ENCODE data around the gene NAA10.
A peak's percentile ranks its signal among the peaks of the same experiment; 100 is the strongest.

NAA10 gene

GRCh38 chrX:153937056-153937455, 2.2 kb upstream of the NAA10 start (continued):
- TF ChIP-seq ZNF639 (tag by site-specific recombination; IDR thresholded peaks at IDR 0.05), result peak; percentile 48; the same call in 1 of the 2 replicates
- no peak for TF ChIP-seq ZBTB20 (tag by site-specific recombination; IDR thresholded peaks at IDR 0.05)
- no peak for TF ChIP-seq KLF8 (tag by site-specific recombination; IDR thresholded peaks at IDR 0.05)
- TF ChIP-seq ZFP41 (tag by site-specific recombination; IDR thresholded peaks at IDR 0.05; ENCODE audit: borderline replicate concordance), result no peak
- TF ChIP-seq GFI1B (tag by site-specific recombination; IDR thresholded peaks at IDR 0.05), result 0 out of 2 replicates have a peak, but pooled peaks have one; percentile 45
- TF ChIP-seq MZF1 (tag by site-specific recombination; IDR thresholded peaks at IDR 0.05; ENCODE audit: borderline replicate concordance), result no peak; the same call in 1 of the 2 replicates
- TF ChIP-seq ZBTB48 (tag by site-specific recombination; IDR thresholded peaks at IDR 0.05), result no peak
- TF ChIP-seq ZNF221 (tag by site-specific recombination; IDR thresholded peaks at IDR 0.05; ENCODE audit: borderline replicate concordance), result no peak
- 0 out of 2 replicates have a peak, but pooled peaks have one; percentile 15 for TF ChIP-seq ZNF157 (tag by site-specific recombination; IDR thresholded peaks at IDR 0.05)
- TF ChIP-seq OVOL3 (tag by site-specific recombination; IDR thresholded peaks at IDR 0.05), result 0 out of 2 replicates have a peak, but pooled peaks have one; percentile 58
- peak; percentile 81 for TF ChIP-seq ZNF664 (tag by site-specific recombination; IDR thresholded peaks at IDR 0.05)
- peak; percentile 72; the same call in 1 of the 2 replicates for TF ChIP-seq ZNF791 (tag by site-specific recombination; IDR thresholded peaks at IDR 0.05)
- 0 out of 2 replicates have a peak, but pooled peaks have one; percentile 44 for TF ChIP-seq ZNF341 (tag by site-specific recombination; IDR thresholded peaks at IDR 0.05; ENCODE audit: low read depth)
- TF ChIP-seq ZNF585B (tag by site-specific recombination; IDR thresholded peaks at IDR 0.05), result 0 out of 2 replicates have a peak, but pooled peaks have one; percentile 8
- TF ChIP-seq BCL11A (tag by site-specific recombination; IDR thresholded peaks at IDR 0.05; ENCODE audit: low read depth), result no peak
- 0 out of 2 replicates have a peak, but pooled peaks have one; percentile 45 for TF ChIP-seq ZSCAN23 (tag by site-specific recombination; IDR thresholded peaks at IDR 0.05)
- TF ChIP-seq ZNF610 (tag by site-specific recombination; IDR thresholded peaks at IDR 0.05; ENCODE audit: borderline replicate concordance), result 0 out of 2 replicates have a peak, but pooled peaks have one; percentile 54
- peak; percentile 77; the same call in 1 of the 2 replicates for TF ChIP-seq ZNF514 (tag by site-specific recombination; IDR thresholded peaks at IDR 0.05)
- TF ChIP-seq REST (tag by site-specific recombination; IDR thresholded peaks at IDR 0.05), result peak; percentile 81
- no peak for TF ChIP-seq ZNF660 (tag by site-specific recombination; IDR thresholded peaks at IDR 0.05)
- TF ChIP-seq ZNF354C (tag by site-specific recombination; IDR thresholded peaks at IDR 0.05; ENCODE audit: borderline replicate concordance, low read depth), result peak; percentile 96; the same call in 1 of the 2 replicates
- peak; percentile 77 for TF ChIP-seq ZNF223 (tag by site-specific recombination; IDR thresholded peaks at IDR 0.05)
- TF ChIP-seq BCL6B (tag by site-specific recombination; IDR thresholded peaks at IDR 0.05), result no peak
- TF ChIP-seq ZNF121 (tag by site-specific recombination; IDR thresholded peaks at IDR 0.05), result 0 out of 2 replicates have a peak, but pooled peaks have one; percentile 50
- peak; percentile 58 for TF ChIP-seq ZNF654 (tag by site-specific recombination; IDR thresholded peaks at IDR 0.05; ENCODE audit: low read depth)
- no peak for TF ChIP-seq ZNF645 (tag by site-specific recombination; IDR thresholded peaks at IDR 0.05)
- TF ChIP-seq ZNF792 (tag by site-specific recombination; IDR thresholded peaks at IDR 0.05), result no peak
- TF ChIP-seq ZNF138 (tag by site-specific recombination; IDR thresholded peaks at IDR 0.05; ENCODE audit: borderline replicate concordance), result peak; percentile 93; the same call in 1 of the 2 replicates
- TF ChIP-seq ZNF530 (tag by site-specific recombination; IDR thresholded peaks at IDR 0.05; ENCODE audit: low read depth), result peak; percentile 64; the same call in 1 of the 2 replicates
- TF ChIP-seq ZNF311 (tag by site-specific recombination; IDR thresholded peaks at IDR 0.05; ENCODE audit: borderline replicate concordance), result no peak
- TF ChIP-seq ZNF132 (tag by site-specific recombination; IDR thresholded peaks at IDR 0.05; ENCODE audit: borderline replicate concordance), result no peak
- no peak for TF ChIP-seq ATF2 (tag by site-specific recombination; IDR thresholded peaks at IDR 0.05; ENCODE audit: low read depth)
- TF ChIP-seq ZNF266 (tag by site-specific recombination; IDR thresholded peaks at IDR 0.05; ENCODE audit: low read depth), result peak; percentile 95
